ENCODE measurements around the gene KLHL20.
"Not testable (repeated sequence)": the region's sequence is repeated elsewhere in the genome, so short reads cannot be mapped to it uniquely, and the experiment has no call there.

GRCh38 chr1:173680152-173680551 lies 34.6 kb upstream of the KLHL20 start:
- TF ChIP-seq NRF1 (IDR thresholded peaks at IDR 0.05; ENCODE audit: low read depth, low read length); CTCF (IDR thresholded peaks at IDR 0.05; ENCODE audit: control extremely low read depth in 1 of 3, insufficient read depth in 1 of 3, low read depth in 1 of 3, low read length in 3 of 3); TAF1 (IDR thresholded peaks at IDR 0.05; ENCODE audit: low read depth, low read length); POLR2AphosphoS5 (IDR thresholded peaks at IDR 0.05; ENCODE audit: low read depth, low read length); JUND (IDR thresholded peaks at IDR 0.05; ENCODE audit: low read length); EZH2 (IDR thresholded peaks at IDR 0.05; ENCODE audit: low read depth, low read length, severe bottlenecking); BRCA1 (IDR thresholded peaks at IDR 0.05; ENCODE audit: low read depth, low read length); ATF2 (IDR thresholded peaks at IDR 0.05; ENCODE audit: low read length); YY1 (IDR thresholded peaks at IDR 0.05; ENCODE audit: low read depth, low read length); TCF12 (IDR thresholded peaks at IDR 0.05; ENCODE audit: low read depth, low read length); SIN3A (conservative IDR thresholded peaks at IDR 0.05 in 1 of 2, IDR thresholded peaks at IDR 0.05 in 1 of 2; ENCODE audit: low read depth in 1 of 2, low read length in 2 of 2); POLR2A (IDR thresholded peaks at IDR 0.05; ENCODE audit: control extremely low read depth in 1 of 2, low read depth in 2 of 2, low read length in 2 of 2); GABPA (IDR thresholded peaks at IDR 0.05; ENCODE audit: borderline replicate concordance, insufficient read depth, low read length): not testable (repeated sequence)

Measured in H1 (cell line).